ENCODE data around the gene SLCO2A1. TPM values are rescaled to one million over a fixed set of nuclear protein-coding genes. Genes with fewer than 3 reads are reported as not detected.

The SLCO2A1 gene
- total and polyA plus RNA-seq, 2 experiments from 2014 or later = 0.31 to 1.0 TPM

DNA sequence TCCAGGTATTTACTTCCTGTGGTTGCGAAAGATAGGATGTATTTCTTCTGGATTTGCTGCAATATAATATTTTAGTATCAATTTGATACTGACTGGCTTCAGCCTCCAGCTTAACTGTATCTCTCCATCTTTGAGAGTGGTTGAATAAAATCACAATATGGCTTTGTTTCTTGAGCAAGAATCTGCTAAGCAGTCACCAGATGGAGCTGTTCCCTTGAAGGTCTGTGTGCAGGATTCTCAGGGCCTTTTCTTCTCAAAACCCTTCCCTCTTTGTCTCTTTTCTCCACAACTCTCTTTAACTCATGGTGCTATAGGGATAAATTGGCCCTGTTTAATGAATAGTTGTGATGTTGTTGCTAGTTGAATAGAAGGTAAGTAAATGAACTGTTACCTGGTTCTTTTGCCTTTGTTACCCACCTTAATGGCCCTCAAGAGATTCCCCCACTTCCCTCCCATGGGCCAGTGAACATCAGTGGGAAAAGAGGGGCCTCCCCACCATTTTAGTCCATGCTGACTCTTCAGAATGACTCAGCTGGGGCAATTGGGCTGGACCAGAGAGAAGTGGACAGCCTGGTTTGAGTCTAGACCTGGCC lies 99.3 kb downstream of the SLCO2A1 start:
- no peak overlapping the region for H3K27ac ChIP-seq (ENCODE audit: low read depth)
- TF ChIP-seq ZNF114 (CRISPR knock-in tag; IDR thresholded peaks at IDR 0.05) = no peak
- TF ChIP-seq, protein P1, sequence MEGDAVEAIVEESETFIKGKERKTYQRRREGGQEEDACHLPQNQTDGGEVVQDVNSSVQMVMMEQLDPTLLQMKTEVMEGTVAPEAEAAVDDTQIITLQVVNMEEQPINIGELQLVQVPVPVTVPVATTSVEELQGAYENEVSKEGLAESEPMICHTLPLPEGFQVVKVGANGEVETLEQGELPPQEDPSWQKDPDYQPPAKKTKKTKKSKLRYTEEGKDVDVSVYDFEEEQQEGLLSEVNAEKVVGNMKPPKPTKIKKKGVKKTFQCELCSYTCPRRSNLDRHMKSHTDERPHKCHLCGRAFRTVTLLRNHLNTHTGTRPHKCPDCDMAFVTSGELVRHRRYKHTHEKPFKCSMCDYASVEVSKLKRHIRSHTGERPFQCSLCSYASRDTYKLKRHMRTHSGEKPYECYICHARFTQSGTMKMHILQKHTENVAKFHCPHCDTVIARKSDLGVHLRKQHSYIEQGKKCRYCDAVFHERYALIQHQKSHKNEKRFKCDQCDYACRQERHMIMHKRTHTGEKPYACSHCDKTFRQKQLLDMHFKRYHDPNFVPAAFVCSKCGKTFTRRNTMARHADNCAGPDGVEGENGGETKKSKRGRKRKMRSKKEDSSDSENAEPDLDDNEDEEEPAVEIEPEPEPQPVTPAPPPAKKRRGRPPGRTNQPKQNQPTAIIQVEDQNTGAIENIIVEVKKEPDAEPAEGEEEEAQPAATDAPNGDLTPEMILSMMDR (conservative IDR thresholded peaks at IDR 0.05; ENCODE audit: low read depth in 2 of 2) = peak; percentile 83 to 91
- Mint-ChIP-seq H3K4me1 (peaks cover 12% of the 10 kb centered on the region), H3K27me3 (ENCODE audit: insufficient read depth, low read depth, poor library complexity) (peaks cover 13% of the 10 kb centered on the region), H3K36me3 (ENCODE audit: low read depth) (no peaks in the 10 kb centered on the region), H3K27ac (no peak overlapping the region), H3K9me3 (no peaks in the 10 kb centered on the region), H3K4me3 (no peak overlapping the region)
- no peaks in the 10 kb centered on the region for H3K79me2 ChIP-seq (replicated peaks; ENCODE audit: insufficient read depth)
- no peak overlapping the region for H2AFZ ChIP-seq
- H3K4me3 ChIP-seq = no peak overlapping the region
- no peaks in the 10 kb centered on the region for H4K20me1 ChIP-seq (replicated peaks; ENCODE audit: insufficient read depth)
- H3K4me2 ChIP-seq = no peak overlapping the region
- ATAC-seq (peak; percentile 11), DNase-seq (ENCODE audit: low spot score) (peak; percentile 82)
- H3K9me2 ChIP-seq (ENCODE audit: insufficient read depth) = no peaks in the 10 kb centered on the region
- H3K27me3 ChIP-seq (ENCODE audit: insufficient read depth) = peaks cover 19% of the 10 kb centered on the region
- no peaks in the 10 kb centered on the region for H3K36me3 ChIP-seq (ENCODE audit: insufficient read depth)
- peaks cover 6% of the 10 kb centered on the region; the same call in 1 of the 2 replicates for H3F3A ChIP-seq (replicated peaks; ENCODE audit: low read depth)
- H3K4me1 ChIP-seq (ENCODE audit: insufficient read depth) = no peaks in the 10 kb centered on the region; the same call in 1 of the 2 replicates

DNA sequence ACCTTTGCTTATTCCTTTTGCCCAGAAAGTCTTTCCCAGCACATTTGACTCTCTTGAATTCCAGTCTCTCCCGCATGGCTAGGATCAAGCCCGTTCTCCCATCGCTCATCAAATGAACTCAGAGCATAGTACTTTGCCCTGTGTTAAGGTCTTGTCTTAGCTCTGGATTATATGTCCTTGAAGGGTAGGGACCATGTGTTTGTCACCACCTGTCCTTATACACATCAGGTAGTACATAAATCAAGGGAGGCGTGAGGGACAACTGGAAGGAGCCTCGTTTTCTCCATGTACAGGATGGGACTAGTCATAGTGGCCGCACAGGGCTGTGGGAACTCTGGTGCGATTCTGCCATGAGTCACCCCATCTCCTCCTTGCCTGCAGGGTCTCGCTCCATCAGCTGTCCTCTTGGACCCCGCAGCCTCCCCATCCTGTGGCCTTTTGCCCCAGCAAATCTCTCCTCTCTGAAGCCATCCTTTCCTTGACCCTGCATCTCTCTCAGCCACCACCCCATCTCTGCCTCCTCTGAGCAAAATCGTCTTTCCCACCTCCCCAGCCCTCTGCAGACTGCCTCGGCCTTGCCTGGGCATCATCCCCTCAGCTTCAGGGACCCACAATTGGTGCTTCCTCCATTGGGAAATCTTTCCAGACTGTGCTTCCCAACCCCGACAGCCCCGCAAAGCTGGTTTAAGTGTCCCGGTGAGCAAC lies 100.7 kb downstream of the SLCO2A1 start:
- Histone ChIP-seq H3K9me2 (ENCODE audit: insufficient read depth) (no peaks in the 10 kb centered on the region), H3K36me3 (ENCODE audit: insufficient read depth) (no peaks in the 10 kb centered on the region), H3K4me2 (no peak overlapping the region), H4K20me1 (replicated peaks; ENCODE audit: insufficient read depth) (no peaks in the 10 kb centered on the region), H3F3A (replicated peaks; ENCODE audit: low read depth) (peaks cover 6% of the 10 kb centered on the region; the same call in 1 of the 2 replicates), H3K27me3 (ENCODE audit: insufficient read depth) (peaks cover 19% of the 10 kb centered on the region), H3K79me2 (replicated peaks; ENCODE audit: insufficient read depth) (no peaks in the 10 kb centered on the region), H3K4me1 (ENCODE audit: insufficient read depth) (no peaks in the 10 kb centered on the region; the same call in 1 of the 2 replicates), H3K27ac (ENCODE audit: low read depth) (no peak overlapping the region), H2AFZ (no peak overlapping the region), H3K4me3 (no peak overlapping the region)
- H3K27ac Mint-ChIP-seq = no peak overlapping the region
- ATAC-seq = no peak
- H3K36me3 Mint-ChIP-seq (ENCODE audit: low read depth) = no peaks in the 10 kb centered on the region
- H3K4me1 Mint-ChIP-seq = peaks cover 12% of the 10 kb centered on the region
- no peak overlapping the region; the same call in 2 of the 3 replicates for H3K4me3 Mint-ChIP-seq
- no peak for TF ChIP-seq ZNF462 (CRISPR knock-in tag; IDR thresholded peaks at IDR 0.05)
- no peak for DNase-seq (ENCODE audit: low spot score)
- no peaks in the 10 kb centered on the region for H3K9me3 Mint-ChIP-seq
- H3K27me3 Mint-ChIP-seq (ENCODE audit: insufficient read depth, low read depth, poor library complexity) = peaks cover 11% of the 10 kb centered on the region

Data from GM23338 (cell line).